Endothelial cell of umbilical vein (primary cell): ENCODE data around the gene TMEM178B. TPM values are rescaled to one million over a fixed set of nuclear protein-coding genes. Genes with fewer than 3 reads are reported as not detected.

ENCODE experiments used
- BruUV-seq: library from RNA; stranded (reverse); fragments of 400-500 nt; replicated peaks from 2 replicates; lab custom pipeline; 2021; lab: Mats Ljungman, UMichigan
- CTCF ChIA-PET: fragments of 300-600, 350-600 bp; sonication (Branson Sonifier 250); formaldehyde crosslinking; loops from one replicate; lab custom pipeline; 2021; ENCODE audit warnings: antibody characterized with exemption, inconsistent platforms; lab: Charles Lee
- POLR2A ChIA-PET: fragments of 300-600, 350-600 bp; sonication (Branson Sonifier 250); formaldehyde crosslinking; loops from one replicate; lab custom pipeline; 2021; ENCODE audit warnings: antibody characterized with exemption, inconsistent platforms; lab: Charles Lee
- DNase-seq: peaks from one replicate; pipeline ENCODE4 v3.0.0-alpha.2; 2011; ENCODE audit warnings: low read depth, low spot score
- FAIRE-seq: peaks from 2 replicates; lab custom pipeline; 2011; peaks lifted over from hg19 to GRCh38; lab: Jason Lieb, UNC
- H2AFZ ChIP-seq: 2 replicates; pipeline ENCODE4 v1.6.0; 2012; ENCODE audit warnings: low read depth, low read length, control low read depth, inconsistent platforms
- H3K27ac ChIP-seq: 2 replicates; pipeline ENCODE4 v1.5.1; 2011; ENCODE audit warnings: low read depth, mild to moderate bottlenecking, control low read depth, low read length, moderate library complexity; ENCODE audit not compliant: insufficient read depth
- H3K27me3 ChIP-seq, 2 experiments: 2 replicates each; pipeline versions ENCODE4 v1.6.0 to v1.6.1; 2011; ENCODE audit warnings: low read length in 2 of 2, mixed read lengths in 1 of 2; ENCODE audit not compliant: control insufficient read depth in 2 of 2, insufficient read depth in 2 of 2
- H3K36me3 ChIP-seq, 2 experiments: 2 replicates in 1 of 2; 3 replicates in 1 of 2; pipeline ENCODE4 v1.5.1; 2011; ENCODE audit warnings: low read length in 2 of 2, mild to moderate bottlenecking in 1 of 2, moderate library complexity in 1 of 2; ENCODE audit not compliant: control insufficient read depth in 2 of 2, insufficient read depth in 2 of 2; ENCODE audit errors: extremely low read depth in 1 of 2
- H3K4me1 ChIP-seq: 3 replicates; pipeline ENCODE4 v1.5.1; 2011; ENCODE audit warnings: mild to moderate bottlenecking, low read length; ENCODE audit not compliant: control insufficient read depth, insufficient read depth; ENCODE audit errors: extremely low read depth
- H3K4me2 ChIP-seq: 2 replicates; pipeline ENCODE4 v1.6.1; 2011; ENCODE audit warnings: low read length, control low read depth, mixed read lengths; ENCODE audit not compliant: insufficient read depth
- H3K4me3 ChIP-seq, 3 experiments: fragments of 200-600 bp in 1 of 3; sonication (generic), shearing (Covaris generic) in 1 of 3; replicated peaks in 1 of 3; 2 replicates each; pipeline ENCODE4 v1.5.1; 2011 to 2016; ENCODE audit warnings: control low read depth in 3 of 3, low read length in 3 of 3, mild to moderate bottlenecking in 2 of 3, inconsistent platforms in 1 of 3, low read depth in 1 of 3, moderate library complexity in 1 of 3; ENCODE audit not compliant: insufficient read depth in 1 of 3
- H3K79me2 ChIP-seq: 2 replicates; pipeline ENCODE4 v1.6.0; 2012; ENCODE audit warnings: low read length, inconsistent platforms; ENCODE audit not compliant: control insufficient read depth, insufficient read depth
- H3K9ac ChIP-seq: replicated peaks from 2 replicates; pipeline ENCODE3; 2011; ENCODE audit warnings: low read length, control low read depth; ENCODE audit not compliant: insufficient read depth; ENCODE audit errors: extremely low read depth
- H3K9me1 ChIP-seq: replicated peaks from 3 replicates; pipeline ENCODE4 v1.6.0; 2011; ENCODE audit warnings: mild to moderate bottlenecking, low read length; ENCODE audit not compliant: control insufficient read depth, insufficient read depth; ENCODE audit errors: extremely low read depth
- H3K9me3 ChIP-seq: replicated peaks from 2 replicates; pipeline ENCODE4 v1.5.1; 2012; ENCODE audit warnings: low read length, inconsistent platforms; ENCODE audit not compliant: control insufficient read depth, insufficient read depth
- H4K20me1 ChIP-seq: replicated peaks from 2 replicates; pipeline ENCODE3; 2011; ENCODE audit warnings: mild to moderate bottlenecking, low read length; ENCODE audit not compliant: control insufficient read depth, insufficient read depth; ENCODE audit errors: extremely low read depth
- EZH2 ChIP-seq: IDR thresholded peaks from 2 replicates; pipeline ENCODE4 v1.6.1; 2012; ENCODE audit warnings: borderline replicate concordance, low read depth, mild to moderate bottlenecking, moderate library complexity, low read length, inconsistent platforms; ENCODE audit not compliant: severe bottlenecking
- FOS ChIP-seq: IDR thresholded peaks from 2 replicates; pipeline ENCODE4 v1.6.1; 2011; ENCODE audit warnings: mild to moderate bottlenecking, low read length, moderate library complexity, borderline replicate concordance; ENCODE audit not compliant: insufficient read depth
- GATA2 ChIP-seq: IDR thresholded peaks from 2 replicates; pipeline ENCODE4 v1.7.0; 2011; ENCODE audit warnings: low read depth, mild to moderate bottlenecking, moderate library complexity, mixed read lengths, low read length; ENCODE audit not compliant: insufficient read length, insufficient read depth
- JUN ChIP-seq: IDR thresholded peaks from 2 replicates; pipeline ENCODE4 v1.6.1; 2011; ENCODE audit warnings: borderline replicate concordance, low read depth; ENCODE audit not compliant: insufficient read length, insufficient read depth
- MAX ChIP-seq: IDR thresholded peaks from 2 replicates; pipeline ENCODE4 v1.6.1; 2011; ENCODE audit not compliant: insufficient read depth, insufficient read length
- MYC ChIP-seq: IDR thresholded peaks from one replicate; pipeline ENCODE4 v1.6.1; 2011; ENCODE audit warnings: mild to moderate bottlenecking, low read depth, low read length
- POLR2A ChIP-seq: IDR thresholded peaks from 2 replicates; pipeline ENCODE4 v1.6.1; 2012; ENCODE audit warnings: low read depth, mild to moderate bottlenecking, control low read depth, low read length
- POLR2AphosphoS5 ChIP-seq: IDR thresholded peaks from 2 replicates; pipeline ENCODE4 v1.6.1; 2012; ENCODE audit warnings: low read depth, mild to moderate bottlenecking, control low read depth, low read length, moderate library complexity; ENCODE audit not compliant: insufficient read depth
- dilution Hi-C: fragments of 300-500 bp; cut with MboI; formaldehyde crosslinking; loops from one replicate; pipeline ENCODE4 v1.15.0; 2019; ENCODE audit warnings: low sequenced_read_pairs; ENCODE audit not compliant: extremely low pct_ligation_motif_present
- intact Hi-C: fragments of 100-400 bp; cut with micrococcal nuclease; formaldehyde crosslinking; loops from one replicate; pipeline ENCODE4 v1.10.0; 2022
- polyA plus RNA-seq, 4 experiments: library from polyadenylated mRNA; depleted of rRNA in 3 of 4; stranded (reverse) in 3 of 4; unstranded in 1 of 4; fragments of >200 nt; gene quantifications; 2 replicates each; pipeline versions ENCODE4 v1.2.1 to v1.2.3, GENCODE V29; 2011 to 2012; ENCODE audit warnings: missing spikeins in 1 of 4
- total RNA-seq: library from RNA; stranded (reverse); gene quantifications from 2 replicates; pipeline ENCODE4 v1.2.3, GENCODE V29; 2021
- TF ChIP-seq, protein P1 (sequence below), 2 donors: IDR thresholded peaks; 1 replicate in 1 of 2; 2 replicates in 1 of 2; pipeline ENCODE4 v1.5.1; 2011; ENCODE audit warnings: low read length in 2 of 2, mild to moderate bottlenecking in 2 of 2, moderate library complexity in 2 of 2, control low read depth in 1 of 2, inconsistent platforms in 1 of 2, low read depth in 1 of 2; ENCODE audit not compliant: insufficient read depth in 1 of 2; ENCODE audit errors: extremely low read depth in 1 of 2

Gene TMEM178B
- total and polyA plus RNA-seq, 2 donors (not counting 3 experiments of a cell fraction or from before 2014, with no cell fraction given): not detected

- Histone ChIP-seq H3K27ac (no peak overlapping the region), H3K27me3 (no peaks in the 10 kb centered on the region), H2AFZ (no peak overlapping the region), H3K36me3 (no peaks in the 10 kb centered on the region), H3K79me2 (no peaks in the 10 kb centered on the region), H4K20me1 (no peaks in the 10 kb centered on the region), H3K4me2 (no peak overlapping the region), H3K4me3 (no peak overlapping the region), H3K9ac (no peak overlapping the region), H3K9me3 (no peaks in the 10 kb centered on the region), H3K9me1 (no peaks in the 10 kb centered on the region), H3K4me1 (no peaks in the 10 kb centered on the region)
- intact Hi-C loops: no loop called here
- dilution Hi-C loops: no loop called here
- CTCF ChIA-PET: no interaction called here
- DNase-seq (no peak), FAIRE-seq (no peak)
- TF ChIP-seq POLR2A (no peak), FOS (no peak), MAX (no peak), EZH2 (no peak), JUN (no peak), GATA2 (no peak), MYC (no peak), POLR2AphosphoS5 (no peak)
- TF ChIP-seq, protein P1, sequence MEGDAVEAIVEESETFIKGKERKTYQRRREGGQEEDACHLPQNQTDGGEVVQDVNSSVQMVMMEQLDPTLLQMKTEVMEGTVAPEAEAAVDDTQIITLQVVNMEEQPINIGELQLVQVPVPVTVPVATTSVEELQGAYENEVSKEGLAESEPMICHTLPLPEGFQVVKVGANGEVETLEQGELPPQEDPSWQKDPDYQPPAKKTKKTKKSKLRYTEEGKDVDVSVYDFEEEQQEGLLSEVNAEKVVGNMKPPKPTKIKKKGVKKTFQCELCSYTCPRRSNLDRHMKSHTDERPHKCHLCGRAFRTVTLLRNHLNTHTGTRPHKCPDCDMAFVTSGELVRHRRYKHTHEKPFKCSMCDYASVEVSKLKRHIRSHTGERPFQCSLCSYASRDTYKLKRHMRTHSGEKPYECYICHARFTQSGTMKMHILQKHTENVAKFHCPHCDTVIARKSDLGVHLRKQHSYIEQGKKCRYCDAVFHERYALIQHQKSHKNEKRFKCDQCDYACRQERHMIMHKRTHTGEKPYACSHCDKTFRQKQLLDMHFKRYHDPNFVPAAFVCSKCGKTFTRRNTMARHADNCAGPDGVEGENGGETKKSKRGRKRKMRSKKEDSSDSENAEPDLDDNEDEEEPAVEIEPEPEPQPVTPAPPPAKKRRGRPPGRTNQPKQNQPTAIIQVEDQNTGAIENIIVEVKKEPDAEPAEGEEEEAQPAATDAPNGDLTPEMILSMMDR (IDR thresholded peaks at IDR 0.05; ENCODE audit: extremely low read depth in 1 of 2, insufficient read depth in 1 of 2, low read depth in 1 of 2, low read length in 2 of 2): no peak
- BruUV-seq: no TSS peak
- POLR2A ChIA-PET: no interaction called here
These were observed 240.0 kb downstream of the TMEM178B start for GRCh38 chr7:141313896-141314295.
